K562 (cell line): ENCODE data around the gene ETV3L. TPM values are rescaled to one million over a fixed set of nuclear protein-coding genes. Genes with fewer than 3 reads are reported as not detected.

Source experiments
- ATAC-seq: fragments of 200-7000 bp; cut with Tn5 transposase; 3 replicates; pipeline ENCODE4 v1.9.1; 2020; ENCODE audit warnings: moderate library complexity
- BruUV-seq: library from RNA; stranded (reverse); fragments of 400-500 nt; replicated peaks from 2 replicates; lab custom pipeline; 2021; lab: Mats Ljungman, UMichigan
- CTCF ChIA-PET: fragments of 300-600 bp; formaldehyde crosslinking; extraction: SDS; loops from one replicate; lab custom pipeline; 2021; ENCODE audit warnings: low intra/inter-chr PET ratio; lab: Yijun Ruan, JAX
- POLR2A ChIA-PET: fragments of 300-600, 350-650 bp; sonication (Branson Sonifier 250); formaldehyde crosslinking; extraction: SDS; loops from one replicate; lab custom pipeline; 2021; ENCODE audit warnings: antibody characterized with exemption, inconsistent platforms; lab: Yijun Ruan, JAX
- DNase-seq, 4 experiments: peaks; one replicate each; pipeline versions ENCODE4 v3.0.0 to v3.0.0-alpha.2; 2011 to 2018; ENCODE audit warnings: low spot score in 3 of 4, mixed read lengths in 3 of 4; ENCODE audit errors: extremely low read depth in 1 of 4
- FAIRE-seq: peaks from 2 replicates; lab custom pipeline; 2011; peaks lifted over from hg19 to GRCh38; lab: Jason Lieb, UNC
- H2AFZ ChIP-seq: 2 replicates; pipeline ENCODE4 v1.6.0; 2011; ENCODE audit warnings: low read depth, low read length, control low read depth, inconsistent platforms
- H3K27ac ChIP-seq: fragments of 200-600 bp; 3 replicates; pipeline ENCODE4 v1.8.0; 2011; ENCODE audit warnings: low read depth, mild to moderate bottlenecking, control low read depth, inconsistent platforms, low read length, moderate library complexity, mixed read lengths; ENCODE audit errors: extremely low read depth
- H3K27me3 ChIP-seq, 2 experiments: fragments of 300-600 bp in 1 of 2; 2 replicates in 1 of 2; 3 replicates in 1 of 2; pipeline versions ENCODE4 v1.6.0 to v1.8.0; 2011; ENCODE audit warnings: inconsistent platforms in 2 of 2, low read length in 2 of 2, mild to moderate bottlenecking in 1 of 2, mixed read lengths in 1 of 2, moderate library complexity in 1 of 2; ENCODE audit not compliant: control insufficient read depth in 2 of 2, insufficient read depth in 2 of 2
- H3K36me3 ChIP-seq: fragments of 300-600 bp; 3 replicates; pipeline ENCODE4 v1.8.0; 2011; ENCODE audit warnings: mild to moderate bottlenecking, low read length, inconsistent platforms; ENCODE audit not compliant: control insufficient read depth, insufficient read depth
- H3K4me1 ChIP-seq, 2 experiments: fragments of 200-600 bp in 1 of 2; replicated peaks in 1 of 2; 2 replicates in 1 of 2; 3 replicates in 1 of 2; pipeline versions ENCODE4 v1.5.1 to v1.8.0; 2011; ENCODE audit warnings: inconsistent platforms in 2 of 2, low read length in 2 of 2, mild to moderate bottlenecking in 1 of 2, mixed read lengths in 1 of 2, moderate library complexity in 1 of 2; ENCODE audit not compliant: control insufficient read depth in 2 of 2, insufficient read depth in 2 of 2
- H3K4me2 ChIP-seq: 2 replicates; pipeline ENCODE4 v1.6.1; 2011; ENCODE audit warnings: low read length, control low read depth, inconsistent platforms, mixed read lengths; ENCODE audit not compliant: insufficient read depth
- H3K4me3 ChIP-seq: fragments of 200-600 bp; sonication (generic), shearing (Covaris generic); 2 replicates; pipeline ENCODE4 v1.5.1; 2016; ENCODE audit warnings: control low read depth, inconsistent platforms
- H3K79me2 ChIP-seq: fragments of 200-600 bp; 3 replicates; pipeline ENCODE4 v1.8.0; 2011; ENCODE audit warnings: low read length, inconsistent platforms; ENCODE audit not compliant: control insufficient read depth, insufficient read depth
- H3K9ac ChIP-seq, 2 experiments: 2 replicates each; pipeline versions ENCODE4 v1.6.0 to v1.6.1; 2011; ENCODE audit warnings: low read depth in 2 of 2, low read length in 2 of 2, control low read depth in 1 of 2, inconsistent platforms in 1 of 2, mild to moderate bottlenecking in 1 of 2, mixed read lengths in 1 of 2; ENCODE audit not compliant: insufficient read depth in 1 of 2
- H3K9me1 ChIP-seq: one replicate; pipeline ENCODE4 v1.6.0; 2011; ENCODE audit warnings: inconsistent platforms, mild to moderate bottlenecking, low read length, moderate library complexity; ENCODE audit not compliant: control insufficient read depth, insufficient read depth
- H3K9me3 ChIP-seq: replicated peaks from 2 replicates; pipeline ENCODE4 v1.5.1; 2011; ENCODE audit warnings: low read depth, low read length, inconsistent platforms; ENCODE audit not compliant: control insufficient read depth, insufficient read depth
- H4K20me1 ChIP-seq: replicated peaks from 2 replicates; pipeline ENCODE4 v1.6.1; 2011; ENCODE audit warnings: low read length, inconsistent platforms, mixed read lengths; ENCODE audit not compliant: control insufficient read depth, insufficient read depth
- EWSR1 ChIP-seq: fragments of 450-650 bp; IDR thresholded peaks from 2 replicates; pipeline ENCODE4 v1.6.1; 2018; ENCODE audit warnings: borderline replicate concordance, mild to moderate bottlenecking, low read depth, moderate library complexity; ENCODE audit not compliant: partially characterized antibody
- KAT2B ChIP-seq: IDR thresholded peaks from one replicate; pipeline ENCODE4 v1.6.1; 2012; ENCODE audit warnings: low read depth, mild to moderate bottlenecking, control low read depth, inconsistent platforms, low read length, moderate library complexity
- ZNF212 ChIP-seq: fragments of 450-650 bp; formaldehyde crosslinking; IDR thresholded peaks from 2 replicates; pipeline ENCODE4 v1.4.0; 2020; ENCODE audit warnings: mild to moderate bottlenecking
- WGBS: fragments of 100-300 bp; shearing (Covaris generic); methylation state at CpG from one replicate; pipeline ENCODE4 v1.1.6; 2016; ENCODE audit warnings: low coverage, mixed read lengths; ENCODE audit not compliant: insufficient coverage; ENCODE audit errors: missing lambda C conversion rate; 5-methylcytosine and 5-hydroxymethylcytosine counted together
- in situ Hi-C: fragments of 300-500 bp; cut with MboI; formaldehyde crosslinking; loops from 4 replicates; pipeline ENCODE4 v1.15.0; 2018; ENCODE audit warnings: inconsistent platforms, mixed read lengths
- intact Hi-C: fragments of 100-400 bp; cut with micrococcal nuclease; formaldehyde crosslinking; loops from 2 replicates; pipeline ENCODE4 v1.14.2; 2022
- polyA plus RNA-seq, 8 experiments: library from polyadenylated mRNA; depleted of rRNA in 4 of 8; stranded (reverse) in 5 of 8; unstranded in 3 of 8; fragments of >200 nt; fragmentation: Nextera tagmentation in 2 of 8; fragmentation: Illumina TruSeq in 1 of 8; extraction: Ambion mirVana in 2 of 8; extraction: Trizol in 1 of 8; gene quantifications; 2 replicates each; pipeline versions ENCODE4 v1.2.1 to v1.2.3, GENCODE V29; 2011 to 2014; ENCODE audit warnings: inconsistent platforms in 1 of 8, missing spikeins in 1 of 8
- total RNA-seq, 7 experiments: library from RNA; depleted of rRNA in 6 of 7; stranded (reverse); fragments of >200 nt in 6 of 7; fragmentation: Illumina TruSeq in 2 of 7; extraction: Trizol in 2 of 7; gene quantifications; 2 replicates each; pipeline versions ENCODE4 v1.2.1 to v1.2.3, GENCODE V29; 2011 to 2021; ENCODE audit warnings: low replicate concordance in 1 of 7
- TF ChIP-seq, protein P1 (sequence below): sonication (generic); formaldehyde crosslinking; IDR thresholded peaks from 2 replicates; pipeline ENCODE4 v1.8.0; 2022; ENCODE audit warnings: missing genetic modification reagents, mild to moderate bottlenecking, moderate library complexity, borderline replicate concordance
- TF ChIP-seq, protein P2 (sequence below): fragments of 200-800 bp; sonication (Bioruptor generic); IDR thresholded peaks from 2 replicates; pipeline ENCODE4 v1.6.1; 2017; ENCODE audit warnings: missing genetic modification characterization, missing compliant biosample characterization
- TF ChIP-seq, protein P3 (sequence below): sonication (generic); formaldehyde crosslinking; IDR thresholded peaks from 2 replicates; pipeline ENCODE4 v1.4.0; 2020; ENCODE audit warnings: mild to moderate bottlenecking, missing genetic modification reagents

The ETV3L gene
- total and polyA plus RNA-seq, 9 of the 15 experiments (the other 6 are each of a cell fraction or from before 2014, with no cell fraction given) = not detected

DNA sequence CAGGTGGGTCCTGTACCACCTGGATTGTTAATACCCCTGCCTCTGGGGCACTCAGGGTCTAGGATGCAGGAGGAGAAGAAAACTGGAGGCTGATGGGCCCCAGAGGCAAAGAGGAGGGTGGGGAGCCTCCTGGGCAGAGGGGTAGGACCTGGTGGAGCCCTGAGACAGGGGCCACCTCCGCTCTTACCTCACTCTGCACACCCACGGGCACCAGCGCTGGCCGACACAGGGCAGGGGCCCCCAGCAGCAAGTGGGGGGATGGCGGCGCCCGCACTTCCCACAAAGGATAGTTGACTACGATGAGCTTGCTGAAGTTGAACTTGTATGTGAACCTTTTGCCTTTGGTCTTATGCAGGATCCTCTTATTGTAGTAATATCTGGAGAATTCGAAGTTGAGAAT lies 1.1 kb downstream of the ETV3L start:
- Histone ChIP-seq H2AFZ (no peak overlapping the region), H3K9ac (no peak overlapping the region), H3K4me3 (no peak overlapping the region), H3K27ac (no peak overlapping the region), H3K79me2 (no peaks in the 10 kb centered on the region), H3K4me2 (no peak overlapping the region), H3K9me1 (no peaks in the 10 kb centered on the region), H3K4me1 (peaks cover 0 to 4% of the 10 kb centered on the region in 2 experiments; a peak in 1 of 5 replicates), H4K20me1 (no peaks in the 10 kb centered on the region), H3K36me3 (no peaks in the 10 kb centered on the region), H3K27me3 (peaks cover 25 to 49% of the 10 kb centered on the region in 2 experiments), H3K9me3 (no peaks in the 10 kb centered on the region)
- intact Hi-C loops = loop anchor here (10.0 kb wide), 1 partner anchor 396 kb away; no protein-coding TSS in a partner anchor
- DNase-seq (no peak), ATAC-seq (no peak), FAIRE-seq (no peak)
- in situ Hi-C loops = loop anchor here (5.0 to 10.0 kb wide), 2 partner anchors 39 to 396 kb away; partner anchors contain the start of gene ETV3
- TF ChIP-seq ZNF212 (no peak), KAT2B (no peak), EWSR1 (no peak)
- TF ChIP-seq, protein P1, sequence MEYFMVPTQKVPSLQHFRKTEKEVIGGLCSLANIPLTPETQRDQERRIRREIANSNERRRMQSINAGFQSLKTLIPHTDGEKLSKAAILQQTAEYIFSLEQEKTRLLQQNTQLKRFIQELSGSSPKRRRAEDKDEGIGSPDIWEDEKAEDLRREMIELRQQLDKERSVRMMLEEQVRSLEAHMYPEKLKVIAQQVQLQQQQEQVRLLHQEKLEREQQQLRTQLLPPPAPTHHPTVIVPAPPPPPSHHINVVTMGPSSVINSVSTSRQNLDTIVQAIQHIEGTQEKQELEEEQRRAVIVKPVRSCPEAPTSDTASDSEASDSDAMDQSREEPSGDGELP (CRISPR knock-in tag) = no peak
- TF ChIP-seq, protein P2, sequence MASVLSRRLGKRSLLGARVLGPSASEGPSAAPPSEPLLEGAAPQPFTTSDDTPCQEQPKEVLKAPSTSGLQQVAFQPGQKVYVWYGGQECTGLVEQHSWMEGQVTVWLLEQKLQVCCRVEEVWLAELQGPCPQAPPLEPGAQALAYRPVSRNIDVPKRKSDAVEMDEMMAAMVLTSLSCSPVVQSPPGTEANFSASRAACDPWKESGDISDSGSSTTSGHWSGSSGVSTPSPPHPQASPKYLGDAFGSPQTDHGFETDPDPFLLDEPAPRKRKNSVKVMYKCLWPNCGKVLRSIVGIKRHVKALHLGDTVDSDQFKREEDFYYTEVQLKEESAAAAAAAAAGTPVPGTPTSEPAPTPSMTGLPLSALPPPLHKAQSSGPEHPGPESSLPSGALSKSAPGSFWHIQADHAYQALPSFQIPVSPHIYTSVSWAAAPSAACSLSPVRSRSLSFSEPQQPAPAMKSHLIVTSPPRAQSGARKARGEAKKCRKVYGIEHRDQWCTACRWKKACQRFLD = no peak
- TF ChIP-seq, protein P3, sequence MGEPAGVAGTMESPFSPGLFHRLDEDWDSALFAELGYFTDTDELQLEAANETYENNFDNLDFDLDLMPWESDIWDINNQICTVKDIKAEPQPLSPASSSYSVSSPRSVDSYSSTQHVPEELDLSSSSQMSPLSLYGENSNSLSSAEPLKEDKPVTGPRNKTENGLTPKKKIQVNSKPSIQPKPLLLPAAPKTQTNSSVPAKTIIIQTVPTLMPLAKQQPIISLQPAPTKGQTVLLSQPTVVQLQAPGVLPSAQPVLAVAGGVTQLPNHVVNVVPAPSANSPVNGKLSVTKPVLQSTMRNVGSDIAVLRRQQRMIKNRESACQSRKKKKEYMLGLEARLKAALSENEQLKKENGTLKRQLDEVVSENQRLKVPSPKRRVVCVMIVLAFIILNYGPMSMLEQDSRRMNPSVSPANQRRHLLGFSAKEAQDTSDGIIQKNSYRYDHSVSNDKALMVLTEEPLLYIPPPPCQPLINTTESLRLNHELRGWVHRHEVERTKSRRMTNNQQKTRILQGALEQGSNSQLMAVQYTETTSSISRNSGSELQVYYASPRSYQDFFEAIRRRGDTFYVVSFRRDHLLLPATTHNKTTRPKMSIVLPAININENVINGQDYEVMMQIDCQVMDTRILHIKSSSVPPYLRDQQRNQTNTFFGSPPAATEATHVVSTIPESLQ = no peak
- POLR2A ChIA-PET = interaction anchor here (1.7 kb wide), 1 partner anchor 8 kb away, joined by 5 read pairs; no protein-coding TSS in a partner anchor
- CTCF ChIA-PET = interaction anchor here (0.6 kb wide), 1 partner anchor 167 kb away, joined by 3 read pairs; no protein-coding TSS in a partner anchor
- BruUV-seq = no TSS peak
- WGBS = 40% methylated on average over 8 of the region's 9 CpGs
